Measurements from ENCODE around the gene KIZ. TPM values are rescaled to one million over a fixed set of nuclear protein-coding genes. Genes with fewer than 3 reads are reported as not detected.

KIZ gene
- total and polyA plus RNA-seq, 2 donors from 2014 or later = 17.3 to 21.8 TPM

- Histone ChIP-seq H3K27ac (ENCODE audit: low read depth in 2 of 2, low read length in 2 of 2) (no peak overlapping the region), H3K36me3 (ENCODE audit: control insufficient read depth in 2 of 3, insufficient read depth in 3 of 3, low read length in 3 of 3) (no peaks in the 10 kb centered on the region), H3K27me3 (ENCODE audit: control insufficient read depth, insufficient read depth, low read length) (no peaks in the 10 kb centered on the region), H3K9ac (ENCODE audit: low read length in 3 of 3) (no peak overlapping the region), H3K4me3 (ENCODE audit: low read length in 3 of 3) (no peak overlapping the region), H3K9me3 (ENCODE audit: control insufficient read depth in 2 of 3, insufficient read depth in 1 of 3, low read length in 3 of 3) (peaks cover 0 to 4% (median 0%) of the 10 kb centered on the region in 3 donors), H3K4me1 (ENCODE audit: control insufficient read depth in 2 of 3, insufficient read depth in 2 of 3, low read depth in 1 of 3, low read length in 3 of 3) (no peaks in the 10 kb centered on the region)
- intact Hi-C loops (cut with DNase I) = no loop called here
- TF ChIP-seq CTCF (IDR thresholded peaks at IDR 0.05; ENCODE audit: borderline replicate concordance, extremely low read depth, insufficient read depth) = no peak
- FAIRE-seq = no peak
- no peak for DNase-seq
Observed at GRCh38 chr20:21181028-21181427, 55.1 kb downstream of the KIZ start.

DNA sequence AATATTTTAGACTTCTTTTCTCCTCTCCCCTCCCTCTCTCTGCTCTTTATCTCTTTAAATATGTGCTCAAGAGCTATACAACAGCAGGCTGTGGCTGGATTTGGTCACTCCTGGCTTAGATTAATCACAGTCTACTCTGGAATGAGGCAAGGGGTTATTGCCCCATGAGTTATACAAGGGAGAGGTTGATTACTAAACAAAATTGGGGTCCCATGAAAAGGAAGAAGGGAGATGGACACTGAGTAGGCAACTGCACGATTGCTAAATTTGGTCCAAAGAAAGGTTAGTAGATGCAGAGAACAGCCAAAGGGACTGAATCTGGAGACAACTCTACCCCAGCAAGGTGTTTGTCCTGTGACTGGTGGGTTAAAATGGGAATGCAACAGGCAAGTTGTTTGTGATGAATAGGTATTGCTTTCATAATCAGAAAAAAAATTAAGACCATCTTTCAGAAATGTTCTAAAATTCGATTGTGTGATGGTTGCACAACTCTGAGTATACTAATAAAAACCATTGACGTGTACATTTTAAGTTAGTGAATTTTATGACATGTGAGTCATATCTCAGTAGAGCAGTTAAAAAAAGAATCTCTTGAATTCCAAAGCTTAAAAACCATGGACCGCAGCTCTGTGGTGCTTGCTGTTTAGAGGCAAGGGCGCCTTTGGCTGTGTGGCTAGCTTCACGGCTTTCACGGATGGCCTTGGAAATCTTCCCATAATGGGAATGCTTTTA lies 57.1 kb downstream of the KIZ start:
- no peaks in the 10 kb centered on the region for H3K4me1 ChIP-seq (ENCODE audit: control insufficient read depth in 2 of 3, insufficient read depth in 2 of 3, low read depth in 1 of 3, low read length in 3 of 3)
- no peak overlapping the region for H3K9ac ChIP-seq (ENCODE audit: low read length in 3 of 3)
- FAIRE-seq (peak; percentile 62), DNase-seq (peak in 1 of 5 donors; percentile 77)
- peak overlapping the region in 1 of 2 donors; percentile 13 for H3K27ac ChIP-seq (ENCODE audit: low read depth in 2 of 2, low read length in 2 of 2)
- no peaks in the 10 kb centered on the region for H3K36me3 ChIP-seq (ENCODE audit: control insufficient read depth in 2 of 3, insufficient read depth in 3 of 3, low read length in 3 of 3)
- intact Hi-C loops (cut with DNase I) = no loop called here
- TF ChIP-seq CTCF (IDR thresholded peaks at IDR 0.05; ENCODE audit: borderline replicate concordance, extremely low read depth, insufficient read depth) = no peak
- no peaks in the 10 kb centered on the region for H3K9me3 ChIP-seq (ENCODE audit: control insufficient read depth in 2 of 3, insufficient read depth in 1 of 3, low read length in 3 of 3)
- no peak overlapping the region for H3K4me3 ChIP-seq (ENCODE audit: low read length in 3 of 3)
- H3K27me3 ChIP-seq (ENCODE audit: control insufficient read depth, insufficient read depth, low read length) = no peaks in the 10 kb centered on the region

DNA sequence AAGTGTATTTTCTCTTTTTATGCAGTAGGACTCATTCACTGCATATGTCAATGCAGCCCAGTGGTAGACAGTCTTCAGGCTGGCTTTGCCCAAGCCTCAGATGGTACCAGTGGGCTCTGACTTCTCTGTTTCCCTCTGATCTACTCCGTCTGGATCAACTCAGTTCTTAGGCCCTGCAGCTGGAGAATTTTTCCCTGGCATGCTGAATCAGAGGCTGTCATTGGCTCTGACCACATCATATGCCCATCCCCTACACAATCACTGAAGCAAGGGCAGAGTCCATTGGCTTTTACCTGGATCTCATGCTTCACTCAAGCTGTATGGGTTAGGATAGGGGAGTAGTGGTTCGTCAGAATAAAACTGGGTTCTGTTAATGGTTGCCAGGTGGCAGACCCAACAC lies 57.8 kb downstream of the KIZ start:
- intact Hi-C loops (cut with DNase I) = no loop called here
- DNase-seq (no peak), FAIRE-seq (no peak)
- no peaks in the 10 kb centered on the region for H3K36me3 ChIP-seq (ENCODE audit: control insufficient read depth in 2 of 3, insufficient read depth in 3 of 3, low read length in 3 of 3)
- no peak overlapping the region for H3K4me3 ChIP-seq (ENCODE audit: low read length in 3 of 3)
- no peak overlapping the region for H3K9ac ChIP-seq (ENCODE audit: low read length in 3 of 3)
- no peak overlapping the region for H3K27ac ChIP-seq (ENCODE audit: low read depth in 2 of 2, low read length in 2 of 2)
- H3K4me1 ChIP-seq (ENCODE audit: control insufficient read depth in 2 of 3, insufficient read depth in 2 of 3, low read depth in 1 of 3, low read length in 3 of 3) = no peaks in the 10 kb centered on the region
- TF ChIP-seq CTCF (IDR thresholded peaks at IDR 0.05; ENCODE audit: borderline replicate concordance, extremely low read depth, insufficient read depth) = no peak
- no peaks in the 10 kb centered on the region for H3K27me3 ChIP-seq (ENCODE audit: control insufficient read depth, insufficient read depth, low read length)
- H3K9me3 ChIP-seq (ENCODE audit: control insufficient read depth in 2 of 3, insufficient read depth in 1 of 3, low read length in 3 of 3) = no peaks in the 10 kb centered on the region
